GM23248 (cell line): ENCODE results near the gene RGCC.

Experiments
- EZH2 ChIP-seq: fragments of 200-600 bp; sonication (generic); IDR thresholded peaks from 2 replicates; pipeline ENCODE4 v1.6.1; 2018; ENCODE audit warnings: antibody characterized with exemption, mild to moderate bottlenecking; ENCODE audit not compliant: insufficient read depth, poor library complexity, severe bottlenecking
- EZH2phosphoT487 ChIP-seq: fragments of 200-600 bp; sonication (generic); IDR thresholded peaks from 2 replicates; pipeline ENCODE4 v1.6.1; 2018; ENCODE audit warnings: antibody characterized with exemption, moderate library complexity, mild to moderate bottlenecking, low read depth; ENCODE audit not compliant: insufficient read depth

GRCh38 chr13:41456768-41457588 is at the start of gene RGCC:
- TF ChIP-seq EZH2: no peak
- no peak for TF ChIP-seq EZH2phosphoT487
